Panc1 (cell line): ENCODE results near the gene PPM1B.

Source experiments
- CTCF ChIP-seq: fragments of 450-650 bp; IDR thresholded peaks from 2 replicates; pipeline ENCODE4 v1.5.1; 2017; ENCODE audit warnings: mild to moderate bottlenecking
- POLR2AphosphoS5 ChIP-seq: IDR thresholded peaks from 2 replicates; pipeline ENCODE4 v1.6.1; 2012; ENCODE audit warnings: mild to moderate bottlenecking, low read depth, low read length, moderate library complexity
- REST ChIP-seq, 2 experiments: IDR thresholded peaks; 2 replicates each; pipeline ENCODE4 v1.6.1; 2011 to 2012; ENCODE audit warnings: low read depth in 2 of 2, control low read depth in 1 of 2, low read length in 1 of 2, mild to moderate bottlenecking in 1 of 2, moderate library complexity in 1 of 2; ENCODE audit not compliant: insufficient read depth in 1 of 2
- SIN3A ChIP-seq: IDR thresholded peaks from 2 replicates; pipeline ENCODE4 v1.6.1; 2012; ENCODE audit warnings: low read depth, mild to moderate bottlenecking, low read length, moderate library complexity, borderline replicate concordance; ENCODE audit not compliant: insufficient read depth

DNA sequence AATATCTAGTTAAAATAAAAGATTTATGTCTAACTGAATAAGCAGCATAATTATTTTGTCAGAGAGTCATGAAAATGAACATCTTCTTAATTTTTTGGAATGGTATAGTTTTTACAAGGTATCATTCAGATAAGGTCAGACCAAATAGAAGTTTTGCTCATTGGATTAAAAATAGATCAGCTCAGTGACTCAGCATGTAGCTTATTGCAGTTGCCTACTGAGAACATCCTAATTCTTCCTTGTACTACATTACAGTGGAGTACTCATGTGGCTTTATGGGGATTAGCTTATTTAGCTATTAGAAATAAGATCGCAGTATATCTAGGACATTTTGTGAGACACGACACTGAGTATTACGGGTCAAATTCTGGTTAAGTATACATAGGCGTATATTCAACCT, 38.2 kb upstream of the PPM1B start:
- TF ChIP-seq CTCF = no peak
- TF ChIP-seq POLR2AphosphoS5 = no peak
- no peak for TF ChIP-seq REST (IDR thresholded peaks at IDR 0.05; ENCODE audit: insufficient read depth in 1 of 2, low read depth in 2 of 2, low read length in 1 of 2)
- no peak for TF ChIP-seq SIN3A
